Tongue (tissue), 2 donors: ENCODE measurements around the gene TECPR1. TPM values are rescaled to one million over a fixed set of nuclear protein-coding genes. Genes with fewer than 3 reads are reported as not detected.

Experiments used
- DNase-seq: peaks from one replicate; pipeline ENCODE4 v3.0.0-alpha.2; 2015
- total RNA-seq: library from RNA; depleted of rRNA; stranded (reverse); fragments of >200 nt; gene quantifications from one replicate; pipeline ENCODE4 v1.2.3, GENCODE V29; 2014

TECPR1 gene
- total RNA-seq, 1 donor from 2014 or later = 42.3 TPM

DNA sequence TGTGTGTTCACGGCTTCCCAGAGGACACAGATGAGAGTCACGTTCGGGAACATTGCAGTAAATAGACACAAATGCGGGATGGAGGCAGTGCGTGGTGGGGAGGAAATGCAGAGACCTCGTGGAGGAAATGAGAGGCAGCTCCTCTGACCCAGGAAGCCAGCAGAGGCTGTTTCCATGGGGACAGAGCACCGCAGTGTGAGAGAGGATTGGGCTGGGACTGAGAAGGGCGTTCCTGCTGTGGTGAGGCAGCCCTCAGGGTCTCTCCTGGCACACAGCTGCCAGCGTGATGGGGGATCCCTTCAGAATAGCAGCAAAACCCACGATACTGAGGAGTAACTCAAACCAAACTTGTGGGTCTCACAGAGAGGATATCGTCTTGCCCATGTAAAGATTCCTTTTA is 62.5 kb downstream of the TECPR1 start:
- no peak for DNase-seq

DNA sequence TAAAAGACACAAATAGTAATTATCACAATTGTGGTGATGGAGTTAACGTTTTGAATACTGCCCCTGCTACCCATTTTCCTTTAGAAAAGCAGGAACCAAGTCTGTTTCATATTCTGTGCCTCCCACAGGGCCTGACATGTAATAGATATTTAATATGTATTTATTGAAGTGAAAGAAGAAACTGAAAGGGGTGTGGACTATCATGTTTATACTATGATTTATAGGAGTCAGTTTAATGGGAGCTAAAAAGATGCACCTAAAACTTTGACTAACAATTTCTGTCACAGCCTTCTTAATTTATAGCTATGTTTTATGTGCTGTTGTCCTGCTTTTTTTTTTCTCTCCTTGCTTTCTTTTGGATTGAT is 64.9 kb downstream of the TECPR1 start:
- no peak for DNase-seq

DNA sequence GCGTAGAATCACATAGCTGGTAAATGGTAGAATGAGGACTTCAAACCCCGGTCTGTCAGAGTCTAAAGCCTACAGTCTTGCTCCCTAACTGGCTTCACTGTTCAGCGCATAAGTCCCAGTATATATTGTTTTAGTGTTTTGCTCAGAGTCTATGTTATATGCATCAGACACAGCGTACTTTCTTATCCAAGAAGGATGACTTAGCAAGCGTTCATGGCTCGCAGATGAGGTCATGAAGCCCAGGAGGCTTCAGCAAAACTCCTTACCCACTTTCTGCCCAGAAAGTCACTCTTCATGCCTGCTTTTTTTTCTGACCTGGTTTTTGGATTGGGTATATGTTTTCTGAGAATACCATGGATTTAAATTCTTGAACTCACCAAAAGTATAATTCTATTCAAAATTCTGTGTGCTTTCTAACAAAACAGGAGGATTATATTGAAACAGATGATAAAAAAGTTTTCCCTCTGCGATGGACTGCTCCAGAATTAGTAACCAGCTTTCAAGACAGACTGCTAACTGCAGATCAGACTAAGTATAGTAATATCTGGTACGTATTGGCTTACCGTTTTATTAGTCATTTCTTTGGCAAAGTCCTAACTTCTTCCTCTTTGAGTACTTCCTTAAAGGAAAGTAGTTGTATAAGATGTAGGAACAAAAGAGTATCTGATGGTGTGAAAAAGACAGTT is 65.4 kb downstream of the TECPR1 start:
- DNase-seq = no peak

DNA sequence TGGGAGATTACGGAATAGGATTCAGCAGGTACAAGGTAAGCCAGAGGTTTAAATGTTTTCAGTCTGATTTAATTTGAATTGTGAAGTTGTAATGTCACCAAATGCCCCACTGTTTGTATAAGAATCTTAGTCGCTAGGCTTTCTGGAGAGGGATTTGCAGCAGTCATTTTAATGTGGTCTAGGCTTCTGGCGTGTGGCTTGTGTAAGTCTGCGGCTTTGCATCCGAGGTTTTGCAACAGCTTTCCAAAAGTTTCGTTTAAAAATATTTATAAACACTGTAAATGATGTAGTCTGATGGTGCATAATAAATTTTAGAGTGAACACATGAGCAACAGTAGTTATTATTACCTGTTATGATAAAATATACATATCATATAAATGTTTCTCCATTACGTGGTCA is 66.9 kb downstream of the TECPR1 start:
- no peak for DNase-seq

DNA sequence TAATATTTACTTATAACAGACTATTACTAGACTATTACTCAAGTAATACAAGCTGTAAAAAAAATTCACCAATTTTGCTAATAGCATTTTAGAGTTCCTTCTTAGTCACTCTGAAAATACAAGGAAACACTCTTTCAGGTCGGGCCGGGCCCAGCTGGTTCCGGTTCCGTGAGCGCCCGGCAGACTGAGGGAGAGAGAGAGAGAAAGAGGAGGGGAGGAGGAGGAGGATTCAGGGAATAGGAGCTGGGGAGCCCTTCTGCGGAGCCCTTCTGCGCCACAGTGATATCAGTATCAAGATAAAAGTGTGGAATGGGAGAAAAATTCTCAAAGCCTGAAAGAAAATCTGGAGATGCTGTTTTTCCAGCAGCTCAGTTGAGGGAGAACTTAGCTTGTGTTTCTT is 71.3 kb downstream of the TECPR1 start:
- no peak for DNase-seq

DNA sequence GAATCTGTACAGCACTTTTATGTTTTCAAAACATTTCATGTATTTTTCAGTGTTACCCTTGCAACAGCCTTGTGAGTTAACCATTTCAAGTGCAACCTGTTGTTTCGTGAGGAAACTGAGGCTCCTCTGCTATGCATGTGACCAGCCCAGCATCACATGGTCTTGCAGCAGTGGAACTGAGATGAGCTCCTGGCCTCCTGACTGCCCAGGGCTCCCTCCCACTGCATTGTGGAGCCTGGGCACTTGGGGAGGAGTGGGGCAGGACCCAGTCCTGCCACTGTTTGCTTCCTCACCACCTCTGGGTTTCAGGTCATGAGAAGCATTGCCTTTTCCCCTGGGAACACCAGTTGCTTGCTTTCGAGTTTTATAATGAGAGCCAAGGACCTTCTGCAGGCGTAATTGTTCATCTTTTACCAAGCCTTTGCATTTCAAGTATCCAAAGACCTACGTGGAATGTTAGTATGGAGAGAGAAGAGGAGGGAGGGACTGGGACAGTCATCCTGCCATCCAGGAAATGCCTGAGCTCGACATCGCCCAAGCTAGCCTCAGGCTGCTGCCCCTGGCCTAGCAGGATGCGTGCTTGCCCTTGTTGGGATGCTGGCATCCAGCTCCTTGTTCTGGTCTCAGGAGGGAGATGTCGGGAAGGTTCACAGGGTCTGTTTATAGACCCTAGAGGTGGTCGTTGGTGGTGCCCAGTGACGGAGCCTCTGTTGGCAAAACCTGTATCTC is 73.1 kb downstream of the TECPR1 start:
- no peak for DNase-seq

DNA sequence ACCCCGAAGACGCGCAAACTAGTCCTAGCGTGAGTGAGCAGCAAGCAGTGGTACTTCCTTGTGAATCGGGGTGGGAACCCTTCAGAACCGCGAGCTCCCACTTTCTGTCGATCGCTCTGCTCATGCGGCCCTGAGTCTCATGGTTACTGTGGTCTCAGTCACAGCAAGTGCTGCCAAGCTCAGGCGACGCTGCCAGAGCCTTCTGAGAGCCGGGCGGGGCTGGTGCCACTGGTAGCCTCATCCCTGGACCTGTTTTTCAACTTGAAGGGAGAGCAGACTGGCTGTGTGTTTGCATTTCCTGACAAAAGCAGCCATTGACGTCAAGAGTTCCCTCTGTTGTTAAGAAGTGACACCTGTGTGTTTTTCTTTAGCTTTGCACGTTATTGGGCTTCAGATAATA is 73.7 kb downstream of the TECPR1 start:
- peak; percentile 48 for DNase-seq

DNA sequence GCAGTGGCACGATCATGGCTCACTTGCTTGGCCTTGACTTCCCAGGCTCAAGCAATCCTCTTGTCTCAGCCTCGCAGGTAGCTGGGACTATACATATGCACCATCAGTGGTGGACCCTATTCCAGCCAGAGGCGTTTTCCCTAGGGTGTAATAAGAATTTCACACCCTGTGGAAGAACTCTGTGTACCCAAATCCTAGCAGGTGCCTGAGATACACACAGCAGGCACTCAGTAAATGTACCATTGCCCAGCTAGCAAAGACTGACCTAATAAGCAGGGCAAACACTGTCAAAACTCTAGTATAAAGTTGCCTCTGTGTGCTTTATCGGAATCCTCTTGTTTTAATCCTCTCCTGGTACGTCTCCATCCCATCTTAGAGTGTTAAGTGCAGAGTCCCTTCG is 74.5 kb downstream of the TECPR1 start:
- no peak for DNase-seq

DNA sequence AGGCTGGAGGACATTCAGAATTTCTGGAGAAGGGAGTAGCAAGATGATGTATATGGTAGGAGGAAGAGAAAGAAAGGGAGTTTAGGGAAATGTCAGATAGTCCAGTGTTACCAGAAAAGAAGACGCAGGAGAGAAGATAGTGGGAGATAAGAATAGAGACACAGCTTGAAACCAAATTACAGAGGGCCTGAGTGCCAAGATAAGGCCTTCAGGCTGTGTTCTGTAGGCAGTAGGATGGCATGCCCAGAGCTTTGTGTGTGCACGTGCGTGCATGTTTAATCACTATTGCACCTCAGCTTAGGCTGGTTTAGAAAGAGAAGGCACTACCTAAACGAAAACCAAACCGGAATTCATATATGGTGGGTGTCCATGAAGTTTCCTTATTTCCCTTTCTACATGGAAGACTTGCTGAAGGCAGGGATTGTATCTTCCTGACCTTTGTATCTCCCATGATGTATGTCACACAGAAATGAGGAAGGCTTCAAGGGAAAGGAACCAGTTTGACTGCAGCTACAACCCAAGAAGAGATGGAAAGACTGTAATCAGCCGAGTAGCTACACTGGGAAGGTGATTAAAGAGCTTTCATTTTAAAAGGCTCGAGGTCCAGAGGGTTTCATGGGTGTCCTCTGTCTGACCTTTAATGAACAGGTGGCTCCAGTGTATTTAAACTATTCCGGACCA is 76.6 kb downstream of the TECPR1 start:
- DNase-seq = no peak

DNA sequence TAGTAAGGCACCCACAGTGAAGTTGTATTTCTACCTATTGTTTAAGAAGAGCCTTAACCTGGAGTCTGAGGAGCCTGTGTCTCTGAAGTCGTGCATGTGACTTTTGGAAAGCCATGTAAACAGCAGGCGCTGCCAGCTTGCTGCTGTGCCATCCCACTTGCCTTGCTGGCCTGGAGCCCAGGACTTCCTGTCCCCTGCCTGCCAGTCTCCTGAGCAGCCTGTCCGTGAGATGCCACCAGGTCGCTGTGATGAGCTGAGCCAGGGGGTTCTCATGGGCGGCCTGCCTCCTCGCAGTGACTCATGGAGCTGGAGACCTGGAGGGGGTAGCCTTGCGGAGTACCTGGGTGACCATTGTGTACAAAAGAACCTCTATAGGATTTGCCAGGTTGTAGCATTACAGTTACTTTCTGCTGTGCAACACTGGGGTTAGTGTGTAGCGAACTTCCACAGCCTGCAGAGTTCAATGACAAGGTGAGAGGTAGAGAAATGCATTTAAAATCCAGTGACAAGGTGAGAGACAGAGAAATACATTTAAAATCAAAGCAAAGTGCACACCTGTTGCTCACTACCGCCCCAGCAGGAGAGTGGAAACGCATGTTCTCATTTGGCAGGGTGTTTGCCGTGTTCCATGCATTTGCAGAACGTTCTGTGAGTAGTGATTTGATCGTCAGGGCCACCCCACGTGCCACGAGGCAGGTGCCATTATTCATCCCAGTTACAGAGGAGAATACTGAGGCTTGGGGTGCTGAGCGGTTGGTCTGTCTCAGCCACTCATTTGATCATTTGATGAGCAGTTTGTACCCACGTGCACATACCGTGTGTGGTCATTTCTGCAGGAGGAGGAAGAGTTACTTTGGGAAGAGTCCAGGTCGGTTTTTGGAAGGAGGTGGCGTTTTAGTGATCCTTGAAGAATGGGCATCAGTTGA is 77.4 kb downstream of the TECPR1 start:
- DNase-seq = no peak

DNA sequence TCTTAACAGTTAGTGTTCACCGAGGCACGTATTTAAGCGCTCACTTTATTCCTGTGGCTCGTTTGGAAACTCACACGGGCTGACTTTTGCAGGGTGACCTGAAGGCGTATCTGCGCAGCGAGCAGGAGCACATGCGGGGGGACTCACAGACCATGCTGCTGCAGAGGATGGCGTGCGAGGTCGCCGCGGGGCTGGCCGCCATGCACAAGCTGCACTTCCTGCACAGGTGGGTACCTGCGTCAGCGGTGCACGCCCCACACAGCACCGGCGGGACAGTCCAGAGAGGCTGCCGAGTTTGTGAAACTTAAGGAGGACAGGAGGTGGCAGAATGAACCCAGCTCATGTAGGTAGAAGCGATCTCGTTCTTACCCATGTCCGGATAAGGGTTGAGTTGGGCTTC is 80.6 kb downstream of the TECPR1 start:
- DNase-seq = no peak

DNA sequence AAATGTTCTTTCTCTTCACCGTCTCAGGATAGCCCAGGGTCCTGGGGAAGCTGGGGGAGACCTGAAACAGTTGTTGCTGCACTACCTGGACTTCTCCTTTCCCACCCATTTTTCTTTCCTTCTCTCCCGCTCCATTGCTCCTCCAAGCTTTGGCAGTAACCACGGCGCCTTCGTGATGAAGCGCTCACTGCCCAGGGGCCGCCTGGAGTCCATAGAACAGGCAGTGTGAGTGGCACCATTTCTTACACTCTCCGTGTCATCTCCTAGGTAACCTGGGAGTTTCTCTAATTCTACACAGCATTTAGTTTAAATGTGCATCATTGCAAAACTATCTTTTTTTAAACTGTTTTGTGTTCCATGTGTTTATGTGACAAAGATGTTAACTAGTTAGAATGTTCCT is 81.1 kb downstream of the TECPR1 start:
- DNase-seq = no peak

DNA sequence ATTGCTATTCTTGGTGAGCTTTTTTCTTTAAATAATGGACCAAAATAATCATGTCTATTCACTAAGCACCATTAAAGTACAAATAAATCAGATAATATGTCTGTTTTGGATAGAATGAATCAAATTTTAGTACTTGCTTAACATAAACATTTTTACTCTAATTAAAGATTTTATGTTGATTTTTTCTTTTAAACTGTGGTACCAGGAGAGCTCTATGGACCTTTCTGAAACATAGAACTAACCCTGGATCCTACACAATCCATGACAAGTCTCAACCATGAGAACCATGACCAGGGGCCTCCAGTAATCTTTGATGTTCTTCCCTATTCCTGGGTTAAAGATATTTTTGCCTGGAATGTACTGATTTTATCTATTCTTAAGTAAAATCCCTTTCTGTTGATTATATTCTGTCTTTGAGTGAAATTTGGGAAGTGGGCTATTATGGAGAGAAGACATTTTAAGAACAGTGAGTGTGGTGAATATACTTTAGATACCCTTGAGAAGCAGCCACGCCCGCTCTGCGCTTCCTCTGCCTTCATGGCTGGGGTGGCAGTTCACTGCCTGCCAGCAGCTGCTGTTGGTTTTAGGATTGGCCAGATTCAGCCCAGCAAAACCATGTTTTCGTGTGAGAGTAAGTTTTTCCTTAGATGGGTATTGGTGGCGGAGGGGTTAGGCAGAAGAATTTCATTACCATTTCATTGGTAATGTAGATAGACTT is 83.0 kb downstream of the TECPR1 start:
- no peak for DNase-seq

DNA sequence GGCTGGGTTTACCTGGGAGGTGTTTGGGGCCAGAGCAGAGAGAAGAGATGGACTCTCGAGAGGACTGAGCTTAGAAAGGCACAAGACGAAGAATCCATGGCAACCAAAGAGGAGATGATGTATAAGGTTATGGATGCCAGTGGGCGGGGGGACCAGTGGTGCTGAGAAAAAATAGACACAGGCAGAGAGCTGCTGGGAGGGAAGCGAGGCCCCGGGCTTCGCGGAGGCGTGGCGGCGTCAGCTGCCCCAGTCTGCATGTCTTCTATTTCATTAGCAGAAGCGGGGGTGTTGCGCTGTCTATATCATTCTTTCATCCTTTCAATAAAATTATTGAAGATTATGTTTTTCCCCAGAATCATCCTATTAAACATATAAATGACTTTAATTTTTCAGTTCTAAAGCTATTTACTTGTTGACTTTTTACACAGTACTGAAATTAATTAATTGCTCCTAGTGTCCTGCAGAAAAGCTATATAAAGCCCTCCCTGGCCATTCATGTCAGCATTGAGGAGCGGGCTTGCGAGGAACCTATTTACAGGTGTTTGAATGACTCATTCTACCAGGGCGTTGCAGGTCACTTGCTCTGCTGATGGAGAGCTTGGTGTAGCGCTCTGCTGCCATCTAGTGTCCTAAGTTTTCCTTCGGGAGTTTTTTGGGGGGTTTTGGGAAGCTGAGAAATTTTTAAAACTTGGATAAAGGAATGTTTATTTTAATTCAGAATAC is 83.7 kb downstream of the TECPR1 start:
- peak; percentile 70 for DNase-seq

DNA sequence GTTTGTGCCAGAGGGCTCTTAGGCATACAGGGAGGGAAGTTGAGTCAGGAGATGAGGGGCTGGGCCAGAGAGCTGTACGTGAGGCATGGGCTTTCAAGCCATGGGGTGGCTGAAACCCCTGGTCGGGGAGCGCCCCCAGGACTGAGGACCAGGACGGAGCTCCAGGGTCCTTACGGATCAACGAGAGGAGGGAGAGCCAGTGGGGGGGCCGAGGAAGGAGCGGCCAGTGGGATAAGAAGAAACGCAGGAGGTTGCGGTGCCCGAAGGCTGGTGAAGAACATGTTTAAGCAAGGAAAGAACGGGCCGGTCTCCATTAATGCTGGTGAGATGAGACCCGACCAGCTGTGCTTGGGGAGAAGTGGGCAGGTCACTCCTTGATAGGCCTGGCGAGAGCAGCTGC is 84.4 kb downstream of the TECPR1 start:
- DNase-seq = no peak

DNA sequence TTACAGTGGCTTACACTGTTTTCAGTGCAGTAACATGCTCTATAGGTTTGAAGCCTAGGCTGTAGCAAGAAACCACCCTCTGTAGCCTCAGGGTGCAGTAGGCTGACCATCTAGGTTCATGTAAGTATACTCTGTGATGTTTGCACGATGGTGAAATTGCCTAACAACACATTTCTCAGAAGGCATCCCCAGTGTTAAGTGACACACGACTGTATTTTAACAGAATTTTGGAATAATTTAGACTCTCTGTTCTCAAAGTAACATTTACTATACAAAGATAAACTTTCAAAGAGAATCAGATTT is 85.4 kb downstream of the TECPR1 start:
- DNase-seq = no peak

DNA sequence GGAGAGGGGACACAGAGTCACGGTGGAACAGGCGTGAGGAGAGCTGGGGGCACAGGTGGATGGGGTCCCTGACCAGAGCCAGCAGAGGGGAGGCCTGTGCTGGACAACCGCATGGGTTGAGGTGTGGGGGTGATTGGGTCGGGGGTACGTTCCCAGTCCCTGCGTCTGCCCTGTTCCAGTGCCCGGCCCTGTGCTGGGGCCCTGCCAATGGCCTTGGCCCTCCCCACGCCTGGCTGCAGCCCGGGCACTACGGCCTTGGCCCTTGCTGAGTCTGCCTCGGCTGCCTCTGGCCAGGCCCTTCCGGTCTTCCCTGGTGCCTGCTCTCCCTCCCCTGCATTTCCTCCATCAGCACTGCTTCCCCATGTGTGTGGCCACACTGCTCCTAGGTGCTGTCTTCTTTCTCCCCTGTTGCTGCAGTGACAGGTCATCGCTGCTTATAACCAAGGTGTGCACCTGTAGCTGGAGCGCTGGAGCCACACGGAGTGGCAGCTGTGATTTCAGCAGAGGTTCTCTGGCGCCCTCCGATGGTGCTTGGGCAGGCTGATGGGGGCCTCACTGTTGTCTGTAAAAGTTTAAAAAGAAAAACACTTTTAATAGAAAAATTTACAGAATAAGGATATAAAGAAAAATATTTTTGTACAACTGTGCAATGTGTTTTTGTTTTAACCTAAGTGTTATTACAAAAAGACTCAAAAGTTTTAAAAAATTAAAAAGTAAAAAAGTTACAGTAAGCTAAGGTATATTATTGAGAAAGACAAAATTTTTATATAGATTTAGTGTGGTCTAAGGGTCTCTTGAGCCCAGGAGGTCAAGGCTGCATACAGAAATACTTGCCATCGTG is 86.0 kb downstream of the TECPR1 start:
- peak; percentile 21 for DNase-seq
